Trophoblast cell (in vitro differentiated cells and primary cell): Measurements from ENCODE around the gene MAP3K12.

Experiments used
- DNase-seq, 2 donors: peaks; one replicate each; pipeline ENCODE4 v3.0.0-alpha.2; 2016
- H2AFZ ChIP-seq: 2 replicates; pipeline ENCODE4 v1.6.1; 2013; ENCODE audit warnings: low read length, moderate library complexity, mild to moderate bottlenecking; ENCODE audit not compliant: insufficient read depth, poor library complexity
- H2AK5ac ChIP-seq: 2 replicates; pipeline ENCODE4 v1.6.1; 2013; ENCODE audit warnings: mild to moderate bottlenecking, low read length
- H2BK120ac ChIP-seq: 2 replicates; pipeline ENCODE4 v1.6.1; 2013; ENCODE audit warnings: low read length, mild to moderate bottlenecking, moderate library complexity; ENCODE audit not compliant: insufficient read depth, poor library complexity
- H2BK12ac ChIP-seq: 2 replicates; pipeline ENCODE4 v1.6.1; 2013; ENCODE audit warnings: mild to moderate bottlenecking, low read length, moderate library complexity
- H2BK5ac ChIP-seq: 2 replicates; pipeline ENCODE4 v1.6.1; 2013; ENCODE audit warnings: low read length, low read depth, moderate library complexity, mild to moderate bottlenecking; ENCODE audit not compliant: poor library complexity
- H3K14ac ChIP-seq: 2 replicates; pipeline ENCODE4 v1.6.1; 2013; ENCODE audit warnings: mild to moderate bottlenecking, low read length
- H3K18ac ChIP-seq: 2 replicates; pipeline ENCODE4 v1.6.1; 2013; ENCODE audit warnings: mild to moderate bottlenecking, low read length
- H3K23ac ChIP-seq: 2 replicates; pipeline ENCODE4 v1.6.1; 2013; ENCODE audit warnings: low read length
- H3K27ac ChIP-seq: 2 replicates; pipeline ENCODE4 v1.5.1; 2013; ENCODE audit warnings: low read depth, mild to moderate bottlenecking, inconsistent platforms, low read length, moderate library complexity
- H3K27me3 ChIP-seq: 2 replicates; pipeline ENCODE4 v1.6.1; 2013; ENCODE audit warnings: inconsistent platforms, mild to moderate bottlenecking, low read length, moderate library complexity; ENCODE audit not compliant: insufficient read depth
- H3K36me3 ChIP-seq, 2 experiments: 1 replicate in 1 of 2; 2 replicates in 1 of 2; pipeline ENCODE4 v1.6.1; 2013; ENCODE audit warnings: low read length in 2 of 2, mild to moderate bottlenecking in 2 of 2, moderate library complexity in 1 of 2; ENCODE audit not compliant: insufficient read depth in 2 of 2, control insufficient read depth in 1 of 2
- H3K4ac ChIP-seq: 2 replicates; pipeline ENCODE4 v1.6.1; 2013; ENCODE audit warnings: low read depth, mild to moderate bottlenecking, low read length, moderate library complexity
- H3K4me1 ChIP-seq, 2 experiments: 1 replicate in 1 of 2; 2 replicates in 1 of 2; pipeline ENCODE4 v1.6.1; 2013; ENCODE audit warnings: low read length in 2 of 2, mild to moderate bottlenecking in 2 of 2, moderate library complexity in 1 of 2; ENCODE audit not compliant: insufficient read depth in 2 of 2, control insufficient read depth in 1 of 2
- H3K4me2 ChIP-seq: 2 replicates; pipeline ENCODE4 v1.6.1; 2013; ENCODE audit warnings: inconsistent platforms, mild to moderate bottlenecking, low read length, moderate library complexity
- H3K4me3 ChIP-seq: 2 replicates; pipeline ENCODE4 v1.5.1; 2013; ENCODE audit warnings: mild to moderate bottlenecking, low read depth, low read length, inconsistent platforms
- H3K79me1 ChIP-seq: one replicate; pipeline ENCODE4 v1.6.1; 2013; ENCODE audit warnings: low read length
- H3K79me2 ChIP-seq: 2 replicates; pipeline ENCODE4 v1.6.1; 2013; ENCODE audit warnings: low read length, mild to moderate bottlenecking; ENCODE audit not compliant: control insufficient read depth, insufficient read depth, poor library complexity
- H3K9ac ChIP-seq: 2 replicates; pipeline ENCODE4 v1.6.1; 2013; ENCODE audit warnings: mild to moderate bottlenecking, low read length
- H3K9me3 ChIP-seq: 2 replicates; pipeline ENCODE4 v1.6.1; 2013; ENCODE audit warnings: low read depth, mild to moderate bottlenecking, control low read depth, inconsistent platforms, low read length; ENCODE audit not compliant: insufficient read depth
- H4K12ac ChIP-seq: 2 replicates; pipeline ENCODE4 v1.6.1; 2013; ENCODE audit warnings: low read depth, mild to moderate bottlenecking, low read length, moderate library complexity
- H4K8ac ChIP-seq: 2 replicates; pipeline ENCODE4 v1.6.1; 2013; ENCODE audit warnings: low read depth, mild to moderate bottlenecking, low read length, moderate library complexity
- H4K91ac ChIP-seq: one replicate; pipeline ENCODE4 v1.6.1; 2013; ENCODE audit warnings: low read depth, mild to moderate bottlenecking, low read length, moderate library complexity
- WGBS: extraction: QIAGEN DNeasy Blood & Tissue Kit; methylation state at CpG from one replicate; pipeline ENCODE4 v1.1.7; 2013; ENCODE audit warnings: missing lambda C conversion rate; ENCODE audit not compliant: insufficient read length, insufficient coverage; ENCODE audit errors: extremely low coverage; 5-methylcytosine and 5-hydroxymethylcytosine counted together

Gene MAP3K12

GRCh38 chr12:53523131-53523530, 23.9 kb upstream of the MAP3K12 start:
- Histone ChIP-seq H3K23ac (no peak overlapping the region), H3K79me1 (no peaks in the 10 kb centered on the region), H2BK12ac (no peak overlapping the region), H3K4me3 (no peak overlapping the region), H3K27me3 (no peaks in the 10 kb centered on the region), H3K4me1 (no peaks in the 10 kb centered on the region), H3K27ac (no peak overlapping the region), H3K4me2 (no peak overlapping the region), H3K4ac (no peak overlapping the region), H2AK5ac (no peak overlapping the region), H4K12ac (no peak overlapping the region), H3K79me2 (no peaks in the 10 kb centered on the region), H3K9ac (no peak overlapping the region), H3K18ac (no peak overlapping the region), H3K14ac (no peak overlapping the region), H4K8ac (no peak overlapping the region), H2BK5ac (no peak overlapping the region), H3K9me3 (no peaks in the 10 kb centered on the region), H2AFZ (no peak overlapping the region), H2BK120ac (no peak overlapping the region), H4K91ac (no peak overlapping the region), H3K36me3 (peaks cover 16 to 27% of the 10 kb centered on the region in 2 experiments)
- no CpG with 5 or more reads among the region's 3 CpGs for WGBS
- DNase-seq: no peak

- no CpG with 5 or more reads among the region's 5 CpGs for WGBS
These were observed 19.1 kb upstream of the MAP3K12 start for GRCh38 chr12:53518381-53518780.

GRCh38 chr12:53516758-53517455, 17.6 kb upstream of the MAP3K12 start:
- Histone ChIP-seq H3K27me3 (no peaks in the 10 kb centered on the region), H2BK120ac (no peak overlapping the region), H3K27ac (no peak overlapping the region), H4K91ac (no peak overlapping the region), H4K12ac (no peak overlapping the region), H3K4ac (no peak overlapping the region), H3K9me3 (no peaks in the 10 kb centered on the region), H2BK12ac (no peak overlapping the region), H4K8ac (no peak overlapping the region), H3K79me2 (no peaks in the 10 kb centered on the region), H3K4me3 (no peak overlapping the region), H3K4me2 (no peak overlapping the region), H3K9ac (no peak overlapping the region), H3K18ac (no peak overlapping the region), H2AFZ (no peak overlapping the region), H3K14ac (no peak overlapping the region), H2AK5ac (no peak overlapping the region), H3K4me1 (no peaks in the 10 kb centered on the region), H2BK5ac (no peak overlapping the region), H3K23ac (no peak overlapping the region), H3K36me3 (peaks cover 35 to 41% of the 10 kb centered on the region in 2 experiments), H3K79me1 (no peaks in the 10 kb centered on the region)
- WGBS: no CpG with 5 or more reads among the region's 13 CpGs
- DNase-seq: no peak

More at GRCh38 chr12:53518381-53518780, 19.1 kb upstream of the MAP3K12 start:
- Histone ChIP-seq H3K4me1 (no peaks in the 10 kb centered on the region), H3K27me3 (no peaks in the 10 kb centered on the region), H3K9ac (no peak overlapping the region), H2AK5ac (no peak overlapping the region), H2AFZ (no peak overlapping the region), H4K8ac (no peak overlapping the region), H4K12ac (no peak overlapping the region), H3K23ac (no peak overlapping the region), H3K18ac (no peak overlapping the region), H3K79me1 (no peaks in the 10 kb centered on the region), H4K91ac (no peak overlapping the region), H3K9me3 (no peaks in the 10 kb centered on the region), H3K4ac (no peak overlapping the region), H3K4me2 (no peak overlapping the region), H3K27ac (no peak overlapping the region), H2BK5ac (no peak overlapping the region), H2BK120ac (no peak overlapping the region), H2BK12ac (no peak overlapping the region), H3K36me3 (peaks cover 32 to 39% of the 10 kb centered on the region in 2 experiments), H3K4me3 (no peak overlapping the region), H3K79me2 (no peaks in the 10 kb centered on the region), H3K14ac (no peak overlapping the region)
- no peak for DNase-seq

DNA sequence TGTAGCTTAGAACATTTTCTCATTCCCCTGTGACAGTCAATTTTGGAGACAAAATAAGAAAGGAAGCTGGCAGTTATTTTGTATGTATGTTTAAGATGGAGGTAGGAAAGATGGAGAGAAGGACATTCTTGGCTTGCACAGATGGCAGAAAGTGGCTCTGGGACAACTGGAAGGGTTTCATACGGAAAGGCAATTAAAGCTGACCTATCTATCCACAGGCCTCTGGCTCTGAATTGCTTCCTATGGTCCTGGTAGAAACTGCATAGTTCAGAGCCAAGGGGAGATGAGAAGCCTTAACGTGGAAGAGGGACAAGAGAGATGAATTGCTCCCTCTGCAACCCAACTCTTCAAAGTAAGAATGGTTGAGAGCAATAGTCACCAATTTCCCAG, 16.0 kb upstream of the MAP3K12 start:
- no peak overlapping the region for H3K23ac ChIP-seq
- H2BK12ac ChIP-seq: no peak overlapping the region
- H3K9ac ChIP-seq: no peak overlapping the region
- no peak overlapping the region for H2AFZ ChIP-seq
- peaks cover 30 to 48% of the 10 kb centered on the region in 2 experiments for H3K36me3 ChIP-seq
- no peaks in the 10 kb centered on the region for H3K79me2 ChIP-seq
- no peak overlapping the region for H4K91ac ChIP-seq
- H3K9me3 ChIP-seq: no peaks in the 10 kb centered on the region
- H4K12ac ChIP-seq: no peak overlapping the region
- no peak overlapping the region for H2BK120ac ChIP-seq
- no peak for DNase-seq
- no peak overlapping the region for H3K27ac ChIP-seq
- no peaks in the 10 kb centered on the region for H3K79me1 ChIP-seq
- H3K4me1 ChIP-seq: no peaks in the 10 kb centered on the region
- H3K4me2 ChIP-seq: no peak overlapping the region
- no peak overlapping the region for H3K4me3 ChIP-seq
- H2BK5ac ChIP-seq: no peak overlapping the region
- H2AK5ac ChIP-seq: no peak overlapping the region
- no peak overlapping the region for H3K18ac ChIP-seq
- no peak overlapping the region for H3K14ac ChIP-seq
- WGBS: no CpG with 5 or more reads among the region's 2 CpGs
- H3K4ac ChIP-seq: no peak overlapping the region
- no peaks in the 10 kb centered on the region for H3K27me3 ChIP-seq
- H4K8ac ChIP-seq: no peak overlapping the region
